Small intestine (tissue), 7 donors: ENCODE results near the gene CYGB. TPM values are rescaled to one million over a fixed set of nuclear protein-coding genes. Genes with fewer than 3 reads are reported as not detected.

ENCODE experiments used
- DNase-seq, 2 donors: peaks; one replicate each; pipeline versions ENCODE4 v3.0.0 to v3.0.0-alpha.2; 2013
- FAIRE-seq: peaks from 2 replicates; lab custom pipeline; 2012; peaks lifted over from hg19 to GRCh38; lab: Jason Lieb, UNC
- H3K27ac ChIP-seq, 3 donors: one replicate each; pipeline ENCODE4 v1.5.1; 2013; ENCODE audit warnings: low read length in 2 of 3, mild to moderate bottlenecking in 2 of 3, control low read depth in 1 of 3, inconsistent platforms in 1 of 3, low read depth in 1 of 3, moderate library complexity in 1 of 3
- H3K27me3 ChIP-seq, 3 donors: one replicate each; pipeline ENCODE4 v1.6.1; 2013; ENCODE audit warnings: low read length in 3 of 3, inconsistent platforms in 1 of 3; ENCODE audit not compliant: control insufficient read depth in 3 of 3, insufficient read depth in 3 of 3
- H3K36me3 ChIP-seq, 3 donors: one replicate each; pipeline ENCODE4 v1.6.1; 2013; ENCODE audit warnings: low read length in 3 of 3, inconsistent platforms in 1 of 3, low read depth in 1 of 3, mild to moderate bottlenecking in 1 of 3, moderate library complexity in 1 of 3; ENCODE audit not compliant: control insufficient read depth in 3 of 3, insufficient read depth in 2 of 3
- H3K4me1 ChIP-seq, 3 donors: one replicate each; pipeline ENCODE4 v1.6.1; 2013; ENCODE audit warnings: low read length in 2 of 3, inconsistent platforms in 1 of 3, low read depth in 1 of 3, mild to moderate bottlenecking in 1 of 3, moderate library complexity in 1 of 3; ENCODE audit not compliant: control insufficient read depth in 3 of 3, insufficient read depth in 2 of 3
- H3K4me3 ChIP-seq, 3 donors: one replicate each; pipeline ENCODE4 v1.5.1; 2013; ENCODE audit warnings: low read length in 3 of 3, control low read depth in 1 of 3, inconsistent platforms in 1 of 3, low read depth in 1 of 3, mild to moderate bottlenecking in 1 of 3, moderate library complexity in 1 of 3
- H3K9me3 ChIP-seq, 2 donors: one replicate each; pipeline ENCODE4 v1.6.1; 2013; ENCODE audit warnings: low read depth in 1 of 2, low read length in 1 of 2; ENCODE audit not compliant: control insufficient read depth in 2 of 2, insufficient read depth in 1 of 2
- WGBS, 3 donors: extraction: QIAGEN DNeasy Blood & Tissue Kit; methylation state at CpG; one replicate each; pipeline ENCODE4 v1.1.7; 2013; 5-methylcytosine and 5-hydroxymethylcytosine counted together
- polyA plus RNA-seq, 4 donors: library from polyadenylated mRNA; stranded (reverse) in 3 of 4; unstranded in 1 of 4; fragments of 200-250 nt in 3 of 4; fragments of 120-200 nt in 1 of 4; gene quantifications; one replicate each; pipeline versions ENCODE4 v1.2.1 to v1.2.3, GENCODE V29; 2013
- donor health status: healthy with polysubstance abuse.
- donor health status: control.
- donor health status: control.
- donor health status: Bipolar disorder and iron deficiency.
- donor health status: healthy.

The CYGB gene
- polyA plus RNA-seq, 4 donors: 1.1 to 35.4 (median 12.0) TPM

DNA sequence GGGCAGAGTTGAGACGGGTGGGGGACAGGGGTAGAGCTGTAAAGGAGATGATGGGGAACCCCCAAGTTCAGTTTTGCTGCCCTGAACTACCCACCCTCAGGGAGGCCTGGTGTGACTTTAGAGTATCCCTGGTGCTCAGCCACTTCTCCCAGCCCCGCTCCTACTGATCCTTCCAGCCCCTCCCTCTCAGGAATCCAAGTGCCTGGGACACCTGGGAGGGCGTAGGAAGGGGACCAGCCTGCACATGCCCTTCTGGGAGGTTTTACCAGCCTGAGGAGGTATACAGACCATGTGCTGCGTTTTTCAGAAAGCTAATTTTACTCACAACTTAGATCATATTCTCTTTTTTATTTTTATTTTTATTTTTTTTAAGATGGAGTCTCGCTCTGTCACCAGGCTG, 44.0 kb upstream of the CYGB start:
- DNase-seq (no peak), FAIRE-seq (no peak)
- Histone ChIP-seq H3K36me3 (no peaks in the 10 kb centered on the region), H3K9me3 (no peaks in the 10 kb centered on the region), H3K27me3 (peaks cover 0 to 32% (median 0%) of the 10 kb centered on the region in 3 donors), H3K4me1 (peaks cover 0 to 11% (median 0%) of the 10 kb centered on the region in 3 donors), H3K4me3 (no peak overlapping the region), H3K27ac (no peak overlapping the region)
- WGBS, 3 donors: 79 to 87% (median 82%) methylated on average over 5 of the region's 5 CpGs

GRCh38 chr17:76579281-76579680, 41.8 kb upstream of the CYGB start:
- Histone ChIP-seq H3K27me3 (peaks cover 0 to 12% (median 0%) of the 10 kb centered on the region in 3 donors), H3K36me3 (no peaks in the 10 kb centered on the region), H3K9me3 (no peaks in the 10 kb centered on the region), H3K27ac (no peak overlapping the region), H3K4me3 (no peak overlapping the region), H3K4me1 (no peaks in the 10 kb centered on the region)
- WGBS, 3 donors: 86 to 97% (median 88%) methylated on average over 2 of the region's 2 CpGs
- no peak for DNase-seq
- FAIRE-seq: no peak

- Histone ChIP-seq H3K27me3 (peaks cover 0 to 5% (median 0%) of the 10 kb centered on the region in 3 donors), H3K4me1 (no peaks in the 10 kb centered on the region), H3K9me3 (no peaks in the 10 kb centered on the region), H3K27ac (no peak overlapping the region), H3K36me3 (no peaks in the 10 kb centered on the region), H3K4me3 (no peak overlapping the region)
- 71 to 79% (median 74%) methylated on average over 5 of the region's 5 CpGs for WGBS, 3 donors
- DNase-seq (peak in 1 of 2 donors; percentile 33), FAIRE-seq (no peak)
Measured at GRCh38 chr17:76578376-76578775, 40.9 kb upstream of the CYGB start.

DNA sequence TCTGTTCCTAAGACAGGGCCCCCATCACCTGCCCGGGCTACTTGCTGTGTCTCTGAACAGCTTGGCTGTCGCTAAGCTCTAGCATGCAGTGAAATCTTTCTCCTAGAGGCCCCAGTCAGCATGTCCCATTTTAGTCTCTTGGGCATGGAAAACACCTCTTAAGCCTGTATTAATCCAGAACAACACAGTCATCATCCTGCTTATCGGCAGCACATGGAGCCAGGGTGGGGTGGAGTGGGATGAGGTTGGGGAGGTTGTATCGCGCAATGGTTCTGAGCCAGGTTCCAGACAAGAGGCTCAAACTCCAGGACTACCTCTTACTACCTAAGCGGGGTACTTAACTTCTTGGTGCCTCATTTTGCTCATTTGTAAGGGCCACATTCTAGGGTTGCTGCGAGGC, 40.4 kb upstream of the CYGB start:
- Histone ChIP-seq H3K36me3 (no peaks in the 10 kb centered on the region), H3K9me3 (no peaks in the 10 kb centered on the region), H3K27ac (no peak overlapping the region), H3K4me3 (no peak overlapping the region), H3K4me1 (no peaks in the 10 kb centered on the region), H3K27me3 (peaks cover 0 to 2% (median 0%) of the 10 kb centered on the region in 3 donors)
- FAIRE-seq (no peak), DNase-seq (no peak)
- 93 to 94% (median 94%) methylated on average over 7 of the region's 7 CpGs for WGBS, 3 donors

DNA sequence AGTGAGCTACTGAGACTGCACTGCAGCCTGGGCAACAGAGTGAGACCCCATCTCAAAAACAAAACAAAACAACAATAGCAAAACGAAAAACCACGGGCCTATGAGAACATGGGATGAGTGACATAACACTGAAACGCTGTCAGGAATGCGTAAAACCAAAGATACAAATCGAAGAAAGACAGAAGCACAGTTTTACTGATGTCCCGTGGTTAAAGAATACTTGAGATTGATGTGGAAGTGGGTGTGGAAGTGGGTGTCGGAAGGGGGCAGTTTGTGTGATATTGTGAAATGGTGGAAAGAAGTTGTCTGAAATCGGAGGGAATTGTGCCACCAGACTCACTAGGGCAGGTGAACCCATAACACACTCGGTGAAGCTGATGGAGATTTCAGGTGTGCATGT, 38.7 kb upstream of the CYGB start:
- Histone ChIP-seq H3K36me3 (no peaks in the 10 kb centered on the region), H3K4me3 (no peak overlapping the region), H3K9me3 (no peaks in the 10 kb centered on the region), H3K27ac (no peak overlapping the region), H3K4me1 (no peaks in the 10 kb centered on the region), H3K27me3 (no peaks in the 10 kb centered on the region)
- no peak for DNase-seq
- FAIRE-seq: no peak
- WGBS, 3 donors: 92% methylated on average over 9 of the region's 9 CpGs

- no peaks in the 10 kb centered on the region for H3K27me3 ChIP-seq
- H3K27ac ChIP-seq: no peak overlapping the region
- 66 to 70% (median 67%) methylated on average over 5 of the region's 5 CpGs for WGBS, 3 donors
- DNase-seq (no peak), FAIRE-seq (no peak)
- peaks cover 0 to 4% (median 0%) of the 10 kb centered on the region in 3 donors for H3K36me3 ChIP-seq
- no peaks in the 10 kb centered on the region for H3K4me1 ChIP-seq
- no peak overlapping the region for H3K4me3 ChIP-seq
- peaks cover 0 to 5% of the 10 kb centered on the region in 2 donors for H3K9me3 ChIP-seq
Measured at GRCh38 chr17:76575570-76575969, 38.1 kb upstream of the CYGB start.

DNA sequence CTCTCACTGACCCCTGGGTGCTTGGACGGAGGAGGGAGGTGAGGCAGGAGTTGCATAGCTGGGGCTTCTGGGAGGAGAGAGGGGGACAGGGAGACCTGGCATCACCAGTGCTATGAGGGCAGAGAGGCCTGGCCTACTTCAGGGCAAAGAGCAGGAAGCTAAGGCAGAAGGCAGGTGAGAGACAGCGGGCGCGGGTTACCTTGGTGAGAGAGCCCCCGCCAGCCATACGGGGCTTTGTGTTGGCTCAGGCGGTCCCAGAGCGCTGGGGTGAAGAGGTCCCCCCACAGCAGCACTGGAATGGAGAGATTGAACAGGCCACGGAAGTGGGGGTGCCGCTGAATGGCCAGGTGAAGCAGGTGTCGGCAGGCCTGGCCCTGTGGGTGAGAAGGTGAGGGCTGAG, 36.7 kb upstream of the CYGB start:
- 92 to 95% (median 93%) methylated on average over 10 to 11 of the region's 11 CpGs for WGBS, 3 donors
- FAIRE-seq: no peak
- no peak overlapping the region for H3K4me3 ChIP-seq

GRCh38 chr17:76573096-76573495, 35.6 kb upstream of the CYGB start:
- no peak for FAIRE-seq

More for the DNA sequence above, 36.7 kb upstream of the CYGB start:
- no peak overlapping the region for H3K27ac ChIP-seq
- H3K9me3 ChIP-seq: peaks cover 0 to 8% of the 10 kb centered on the region in 2 donors
- H3K27me3 ChIP-seq: no peaks in the 10 kb centered on the region
- no peak for DNase-seq
- H3K36me3 ChIP-seq: peaks cover 0 to 4% (median 0%) of the 10 kb centered on the region in 3 donors
- H3K4me1 ChIP-seq: no peaks in the 10 kb centered on the region

More at GRCh38 chr17:76573096-76573495, 35.6 kb upstream of the CYGB start:
- Histone ChIP-seq H3K27me3 (peaks cover 0 to 3% (median 0%) of the 10 kb centered on the region in 3 donors), H3K27ac (no peak overlapping the region), H3K4me1 (peaks cover 0 to 1% (median 0%) of the 10 kb centered on the region in 3 donors), H3K36me3 (peaks cover 0 to 4% (median 0%) of the 10 kb centered on the region in 3 donors), H3K4me3 (no peak overlapping the region), H3K9me3 (peaks cover 0 to 8% of the 10 kb centered on the region in 2 donors)
- DNase-seq: no peak
- 85 to 91% (median 89%) methylated on average over 9 to 10 of the region's 10 CpGs for WGBS, 3 donors
